GM12875 (cell line): Measurements from ENCODE around the gene HEPACAM.

Experiments used
- H3K4me3 ChIP-seq: one replicate; pipeline ENCODE4 v1.5.1; 2011; ENCODE audit warnings: low read depth, low read length, control low read depth
- TF ChIP-seq, protein P1 (sequence below): IDR thresholded peaks from 2 replicates; pipeline ENCODE4 v1.5.1; 2011; ENCODE audit warnings: low read depth, mild to moderate bottlenecking, control low read depth, inconsistent platforms, low read length, moderate library complexity, borderline replicate concordance; ENCODE audit not compliant: insufficient read depth

Gene HEPACAM

DNA sequence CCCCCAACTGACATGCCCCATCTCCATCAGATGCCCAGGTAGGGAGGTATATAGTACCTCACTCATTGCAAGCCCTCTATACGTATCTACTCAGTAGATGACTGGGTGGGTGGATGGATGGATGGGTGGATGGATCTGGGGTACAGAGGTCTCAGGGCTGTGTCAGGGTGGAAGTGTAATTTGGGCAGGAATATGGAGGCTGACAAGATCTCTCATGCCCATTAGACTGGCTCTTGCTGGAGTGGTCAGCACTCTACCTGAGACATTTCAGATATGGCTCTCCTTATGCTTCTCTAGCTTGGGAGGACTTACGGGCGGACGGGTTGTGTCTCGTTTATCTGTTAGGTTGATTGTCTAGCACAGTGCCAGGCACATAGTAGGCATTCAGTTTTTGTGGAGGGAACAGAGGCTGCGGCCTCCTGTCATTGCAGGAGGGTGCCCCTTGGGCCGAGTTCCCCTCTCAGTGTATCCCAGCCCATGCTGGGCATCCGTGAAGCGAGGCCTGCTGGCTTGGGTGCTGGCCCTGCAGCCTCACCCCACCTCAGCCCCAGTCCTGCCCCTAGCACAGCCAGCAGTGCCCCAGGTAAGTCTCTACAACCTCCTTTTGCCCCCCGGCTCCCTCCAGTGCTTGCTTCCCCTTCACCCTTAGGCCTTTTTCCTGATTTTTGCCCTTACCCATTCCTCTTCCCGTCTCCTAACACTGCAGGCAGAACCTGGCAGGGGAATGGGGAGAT, 56.9 kb downstream of the HEPACAM start:
- TF ChIP-seq, protein P1, sequence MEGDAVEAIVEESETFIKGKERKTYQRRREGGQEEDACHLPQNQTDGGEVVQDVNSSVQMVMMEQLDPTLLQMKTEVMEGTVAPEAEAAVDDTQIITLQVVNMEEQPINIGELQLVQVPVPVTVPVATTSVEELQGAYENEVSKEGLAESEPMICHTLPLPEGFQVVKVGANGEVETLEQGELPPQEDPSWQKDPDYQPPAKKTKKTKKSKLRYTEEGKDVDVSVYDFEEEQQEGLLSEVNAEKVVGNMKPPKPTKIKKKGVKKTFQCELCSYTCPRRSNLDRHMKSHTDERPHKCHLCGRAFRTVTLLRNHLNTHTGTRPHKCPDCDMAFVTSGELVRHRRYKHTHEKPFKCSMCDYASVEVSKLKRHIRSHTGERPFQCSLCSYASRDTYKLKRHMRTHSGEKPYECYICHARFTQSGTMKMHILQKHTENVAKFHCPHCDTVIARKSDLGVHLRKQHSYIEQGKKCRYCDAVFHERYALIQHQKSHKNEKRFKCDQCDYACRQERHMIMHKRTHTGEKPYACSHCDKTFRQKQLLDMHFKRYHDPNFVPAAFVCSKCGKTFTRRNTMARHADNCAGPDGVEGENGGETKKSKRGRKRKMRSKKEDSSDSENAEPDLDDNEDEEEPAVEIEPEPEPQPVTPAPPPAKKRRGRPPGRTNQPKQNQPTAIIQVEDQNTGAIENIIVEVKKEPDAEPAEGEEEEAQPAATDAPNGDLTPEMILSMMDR = no peak
- no peak overlapping the region for H3K4me3 ChIP-seq

DNA sequence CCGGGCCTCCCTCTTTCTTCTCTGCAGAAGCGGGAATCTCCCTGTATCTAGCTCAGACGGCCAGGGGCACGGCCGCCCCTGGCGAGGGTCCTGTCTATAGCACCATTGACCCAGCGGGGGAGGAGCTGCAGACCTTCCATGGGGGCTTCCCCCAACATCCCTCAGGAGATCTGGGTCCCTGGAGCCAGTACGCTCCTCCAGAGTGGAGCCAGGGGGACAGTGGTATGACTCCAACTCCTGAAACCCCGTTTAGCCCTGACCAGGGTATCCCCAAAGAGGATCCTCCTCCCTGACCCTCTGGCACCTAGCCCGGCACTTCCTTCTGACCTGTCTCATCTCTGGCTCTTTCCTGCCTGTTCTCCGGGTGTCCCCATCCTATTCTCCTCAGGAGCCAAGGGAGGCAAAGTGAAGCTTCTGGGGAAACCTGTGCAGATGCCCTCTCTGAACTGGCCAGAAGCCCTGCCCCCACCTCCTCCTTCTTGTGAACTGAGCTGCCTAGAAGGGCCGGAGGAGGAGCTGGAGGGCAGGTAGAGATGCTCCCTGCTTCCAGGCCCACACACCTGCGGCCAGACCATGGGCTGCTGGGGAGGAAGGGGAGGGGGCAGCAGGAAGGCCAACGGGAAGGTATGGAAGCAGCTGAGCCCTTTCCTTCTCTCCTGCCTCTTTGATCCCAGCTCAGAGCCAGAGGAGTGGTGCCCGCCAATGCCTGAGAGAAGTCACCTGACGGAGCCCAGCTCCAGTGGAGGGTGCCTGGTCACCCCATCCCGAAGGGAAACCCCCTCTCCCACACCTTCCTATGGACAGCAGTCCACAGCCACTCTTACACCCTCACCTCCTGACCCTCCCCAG, 57.7 kb downstream of the HEPACAM start:
- H3K4me3 ChIP-seq = no peak overlapping the region
- TF ChIP-seq, protein P1 = no peak

DNA sequence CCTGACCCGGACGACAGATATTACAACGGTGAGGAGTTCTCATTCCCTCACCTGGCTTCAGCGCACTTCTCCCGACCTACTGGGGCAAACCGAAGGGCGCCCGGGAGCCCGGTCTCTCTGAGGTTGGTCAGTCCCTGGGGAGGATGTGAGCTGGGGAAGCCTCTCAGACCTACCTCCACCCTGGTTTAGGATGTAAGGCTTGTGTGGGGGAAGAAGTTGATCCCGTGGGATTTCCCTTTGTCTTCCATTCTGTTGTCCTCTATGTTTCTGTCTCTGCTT, 58.3 kb downstream of the HEPACAM start:
- no peak overlapping the region for H3K4me3 ChIP-seq
- TF ChIP-seq, protein P1 = no peak

DNA sequence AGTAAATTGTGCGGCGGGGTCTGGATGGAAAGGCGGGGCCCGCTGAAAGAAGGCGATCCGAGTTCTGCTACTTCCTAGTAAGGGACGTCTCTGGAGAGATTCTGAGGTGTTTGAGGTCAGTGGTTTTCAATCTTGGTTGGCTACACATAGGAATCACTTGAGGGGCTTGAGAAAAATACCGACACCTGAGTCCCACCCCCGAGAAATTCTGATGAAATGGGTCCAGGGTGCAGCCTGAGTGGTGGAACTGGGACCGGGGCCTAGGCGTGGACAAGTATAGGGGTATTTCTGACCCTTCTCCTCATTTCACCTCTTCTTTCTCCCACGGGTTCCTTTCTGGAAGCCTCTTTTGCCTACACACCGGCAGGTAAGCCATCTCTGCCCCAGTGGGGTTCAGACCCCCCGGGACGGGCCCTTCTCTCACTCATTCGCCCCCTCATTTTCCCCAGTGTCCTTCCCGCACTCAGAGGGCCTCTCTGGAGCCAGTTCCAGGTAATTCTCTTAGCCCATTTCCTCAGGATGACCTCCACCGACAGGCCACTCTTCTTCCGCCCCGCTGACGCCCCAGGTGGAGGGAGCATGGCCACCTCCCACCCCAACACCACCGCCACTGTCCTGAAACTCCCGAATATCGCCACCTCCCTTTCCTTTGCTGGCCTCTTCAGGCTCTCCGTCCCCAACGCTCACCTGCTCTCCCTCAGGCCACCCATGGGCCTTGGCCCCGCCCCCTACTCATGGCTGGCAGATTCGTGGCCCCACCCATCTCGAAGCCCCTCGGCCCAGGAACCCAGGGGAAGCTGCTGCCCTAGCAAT, 58.8 kb downstream of the HEPACAM start:
- H3K4me3 ChIP-seq = peak overlapping the region; percentile 51

DNA sequence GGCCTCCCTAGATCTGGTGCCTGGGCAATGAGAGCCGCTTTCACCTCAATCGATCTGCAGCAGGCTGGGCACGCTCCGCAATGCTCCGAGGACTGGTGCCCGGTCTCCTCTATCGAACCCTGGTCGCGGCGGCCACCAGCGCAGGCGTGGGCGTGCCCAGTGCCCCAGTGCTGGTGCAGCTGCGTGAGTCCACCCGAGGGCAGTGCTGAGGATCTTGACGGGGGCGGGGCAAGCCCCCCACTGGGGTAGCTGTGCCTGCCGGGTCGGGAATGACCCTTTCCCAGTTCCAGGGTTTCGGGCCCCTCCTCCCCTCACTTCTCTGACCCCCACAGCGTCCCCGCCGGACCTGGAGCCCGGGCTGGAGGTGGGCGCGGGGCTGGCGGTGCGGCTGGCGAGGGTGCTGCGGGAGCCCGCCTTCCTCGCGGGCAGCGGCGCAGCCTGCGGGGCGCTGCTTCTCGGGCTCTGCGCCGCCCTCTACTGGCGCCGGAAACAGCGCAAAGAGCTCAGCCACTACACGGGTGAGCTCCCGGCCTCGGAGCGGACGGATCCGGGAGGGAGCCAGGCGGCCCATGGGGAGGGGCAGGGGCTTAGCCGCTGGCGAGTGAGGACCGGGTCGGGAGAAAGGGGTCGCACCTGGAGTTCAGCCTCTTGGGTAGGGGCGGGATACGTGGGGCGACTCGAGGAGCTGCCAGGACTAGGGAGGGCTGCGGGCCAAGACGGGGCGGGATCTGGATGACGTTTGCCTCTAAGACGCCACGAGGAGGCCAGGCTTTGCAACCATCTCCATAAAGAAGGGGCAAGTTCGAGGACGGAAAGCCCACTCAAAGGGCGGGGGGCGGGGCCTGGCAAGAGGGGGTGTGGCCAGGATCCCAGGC, 59.7 kb downstream of the HEPACAM start:
- peak overlapping the region; percentile 51 for H3K4me3 ChIP-seq
- TF ChIP-seq, protein P1 = peak; percentile 84

More for the DNA sequence above, 58.8 kb downstream of the HEPACAM start:
- TF ChIP-seq, protein P1 = no peak

DNA sequence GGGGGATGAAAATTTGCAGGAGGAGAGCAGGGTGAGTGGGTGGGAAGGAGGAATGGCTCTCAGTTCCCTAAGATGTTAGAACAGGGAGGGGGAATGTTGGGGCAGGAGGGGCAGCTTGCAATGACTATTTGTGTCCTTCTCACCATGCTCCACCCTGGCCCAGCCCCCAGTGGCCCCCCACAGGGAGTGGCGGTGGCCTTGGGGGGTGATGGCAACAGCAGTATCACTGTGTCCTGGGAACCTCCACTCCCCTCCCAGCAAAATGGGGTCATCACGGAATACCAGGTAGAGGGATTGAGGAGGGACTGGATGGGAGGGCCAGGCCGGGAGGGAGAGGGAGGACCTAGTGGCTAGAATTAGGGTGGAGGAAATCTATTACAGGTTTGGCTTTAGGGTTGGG, 60.4 kb downstream of the HEPACAM start:
- TF ChIP-seq, protein P1 = no peak
- no peak overlapping the region for H3K4me3 ChIP-seq
